ENCODE results near the gene TPRG1. TPM values are rescaled to one million over a fixed set of nuclear protein-coding genes. Genes with fewer than 3 reads are reported as not detected.

Gene TPRG1
- total RNA-seq, 2 experiments from 2014 or later, result 9.7 to 10.5 TPM

DNA sequence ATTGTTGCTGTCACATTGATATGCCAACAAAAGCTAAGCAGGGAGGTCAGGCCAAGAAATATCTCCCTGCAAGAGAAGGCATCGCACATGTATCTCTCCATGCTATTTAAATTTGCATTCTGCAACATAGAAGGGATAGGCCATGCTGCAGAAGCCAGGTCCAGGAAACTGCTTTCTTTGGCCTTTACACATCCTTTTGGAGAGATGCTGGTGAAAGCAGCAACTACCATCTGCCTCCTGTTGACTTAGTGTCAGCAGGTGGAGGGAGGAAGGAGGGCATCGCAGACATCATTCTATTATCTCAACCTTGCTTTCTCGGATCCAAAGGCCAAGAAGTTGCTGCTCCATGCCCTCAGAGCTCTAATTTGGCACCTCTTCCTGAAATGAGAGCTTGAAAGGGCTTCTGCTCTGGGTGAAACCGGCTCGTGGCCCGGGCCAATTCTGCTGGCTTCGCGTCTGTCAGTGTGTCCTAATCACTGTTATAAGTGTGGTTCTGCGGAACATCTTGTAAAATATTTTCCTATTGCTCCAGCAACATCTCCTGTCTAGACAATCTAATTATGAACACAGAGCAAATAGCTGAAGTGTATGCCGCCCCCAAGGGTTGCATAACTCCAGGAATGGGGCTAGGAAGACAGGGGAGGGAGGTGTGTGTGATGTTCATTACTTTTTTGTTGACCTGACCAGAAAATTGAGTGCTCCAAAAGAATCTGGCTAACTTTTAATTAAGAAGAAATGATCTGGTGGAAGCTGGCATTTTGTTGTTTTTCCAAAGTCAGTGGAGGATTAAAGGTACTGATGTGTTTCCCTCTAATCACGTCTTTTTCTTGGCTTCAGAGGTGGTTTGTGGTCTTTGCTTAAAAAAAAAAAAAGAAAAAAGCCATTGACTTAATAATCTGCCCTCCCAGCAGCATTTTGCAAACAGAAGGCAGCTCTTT is 89.1 kb downstream of the TPRG1 start:
- Mint-ChIP-seq H3K4me3 (no peak overlapping the region), H3K9me3 (ENCODE audit: low read depth) (no peaks in the 10 kb centered on the region), H3K4me1 (no peaks in the 10 kb centered on the region), H3K27me3 (no peaks in the 10 kb centered on the region), H3K27ac (no peak overlapping the region), H3K36me3 (no peaks in the 10 kb centered on the region)
- ATAC-seq (no peak), DNase-seq (no peak)
- CTCF ChIA-PET, result no interaction called here

DNA sequence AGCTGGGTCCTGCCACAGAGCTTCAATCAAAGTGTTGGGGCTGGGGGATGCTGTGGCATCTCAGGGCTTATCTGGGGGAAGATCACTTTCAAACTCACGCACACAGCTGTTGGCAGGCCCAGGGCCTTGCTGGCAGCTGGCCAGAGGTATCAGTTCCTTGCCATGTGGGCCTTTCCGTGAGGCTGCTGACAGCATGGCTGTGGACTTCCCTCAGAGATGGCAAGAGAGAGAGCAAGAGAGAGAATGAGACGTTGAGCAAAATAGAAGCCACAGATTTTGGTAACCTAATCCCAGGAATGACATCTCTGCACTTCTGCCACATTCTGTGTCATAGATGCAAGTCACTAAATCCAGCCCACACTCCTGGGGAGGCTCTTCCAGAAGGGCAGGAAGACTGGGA is 91.0 kb downstream of the TPRG1 start:
- Mint-ChIP-seq H3K36me3 (no peaks in the 10 kb centered on the region), H3K27me3 (no peaks in the 10 kb centered on the region), H3K4me1 (no peaks in the 10 kb centered on the region), H3K4me3 (no peak overlapping the region), H3K9me3 (ENCODE audit: low read depth) (no peaks in the 10 kb centered on the region), H3K27ac (no peak overlapping the region)
- DNase-seq (no peak), ATAC-seq (no peak)
- CTCF ChIA-PET, result interaction anchor here (0.8 kb wide), 1 partner anchor 686 kb away, joined by 3 read pairs; no protein-coding TSS in a partner anchor

- DNase-seq, result no peak
- Mint-ChIP-seq H3K9me3 (ENCODE audit: low read depth) (no peaks in the 10 kb centered on the region), H3K4me1 (peaks cover 6% of the 10 kb centered on the region), H3K36me3 (no peaks in the 10 kb centered on the region), H3K4me3 (no peak overlapping the region), H3K27ac (no peak overlapping the region), H3K27me3 (no peaks in the 10 kb centered on the region)
- no peak for ATAC-seq
- CTCF ChIA-PET, result interaction anchor here (0.6 to 1.2 kb wide), 2 partner anchors 42 to 57 kb away, joined by 3 read pairs; no protein-coding TSS in a partner anchor
Observed at GRCh38 chr3:189267981-189268613, 96.3 kb downstream of the TPRG1 start.

DNA sequence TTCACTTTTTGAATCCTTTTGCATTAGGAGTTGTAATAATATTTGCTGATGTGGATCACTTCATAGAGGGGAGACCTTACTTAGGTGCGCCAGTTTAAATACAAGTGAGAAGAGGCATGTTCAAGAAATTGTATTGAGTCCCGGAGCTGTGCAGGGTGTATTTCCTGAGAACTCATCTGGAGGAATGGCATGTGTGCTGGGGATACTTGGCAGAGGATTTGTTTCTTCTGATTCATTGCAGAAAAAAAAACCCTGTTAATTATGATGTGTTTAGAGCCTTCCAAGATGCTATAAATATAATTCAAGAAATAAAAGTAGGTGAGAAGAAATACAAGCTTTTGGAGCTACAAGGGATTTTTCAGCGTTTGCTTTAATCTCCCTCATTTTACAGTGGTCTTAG is 97.6 kb downstream of the TPRG1 start:
- H3K27ac Mint-ChIP-seq, result no peak overlapping the region
- CTCF ChIA-PET, result interaction anchor here (1.0 to 1.2 kb wide), 2 partner anchors 55 to 679 kb away, joined by 3 to 4 read pairs; no protein-coding TSS in a partner anchor
- DNase-seq (no peak), ATAC-seq (no peak)
- H3K9me3 Mint-ChIP-seq (ENCODE audit: low read depth), result no peaks in the 10 kb centered on the region
- no peaks in the 10 kb centered on the region for H3K27me3 Mint-ChIP-seq
- peaks cover 1% of the 10 kb centered on the region for H3K36me3 Mint-ChIP-seq
- H3K4me3 Mint-ChIP-seq, result no peak overlapping the region
- peaks cover 11% of the 10 kb centered on the region for H3K4me1 Mint-ChIP-seq

DNA sequence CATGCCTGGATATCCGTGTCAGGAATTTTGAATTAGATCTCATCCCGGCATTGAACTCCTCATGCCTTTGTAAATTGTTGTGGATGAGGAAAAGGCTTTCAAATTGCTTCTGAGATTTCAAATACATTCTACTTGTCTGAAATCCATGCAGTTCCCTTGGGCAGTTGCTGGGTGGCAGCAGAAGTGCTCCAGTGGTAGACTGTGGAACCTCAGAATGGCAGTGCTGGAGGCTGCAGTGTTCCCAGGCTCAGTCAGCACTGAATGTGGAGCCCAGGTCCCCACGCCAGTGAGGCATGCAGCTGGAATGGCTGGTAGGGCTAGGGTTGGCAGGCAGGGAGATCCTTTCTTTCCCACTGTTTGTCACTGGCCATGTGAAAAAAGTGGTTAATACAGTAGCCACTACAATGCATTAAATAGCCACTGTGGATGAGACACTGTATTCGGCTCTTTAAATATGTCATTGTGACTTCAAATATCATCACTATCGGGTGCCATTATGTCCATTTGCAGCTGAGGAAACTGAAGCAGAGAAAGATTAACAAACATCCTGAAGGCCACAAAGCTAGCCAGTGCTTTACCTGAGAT is 98.6 kb downstream of the TPRG1 start:
- Mint-ChIP-seq H3K27me3 (no peaks in the 10 kb centered on the region), H3K36me3 (peaks cover 1% of the 10 kb centered on the region), H3K27ac (no peak overlapping the region), H3K4me3 (no peak overlapping the region), H3K4me1 (peaks cover 11% of the 10 kb centered on the region), H3K9me3 (ENCODE audit: low read depth) (no peaks in the 10 kb centered on the region)
- CTCF ChIA-PET, result no interaction called here
- DNase-seq (peak; percentile 66), ATAC-seq (peak; percentile 58)

DNA sequence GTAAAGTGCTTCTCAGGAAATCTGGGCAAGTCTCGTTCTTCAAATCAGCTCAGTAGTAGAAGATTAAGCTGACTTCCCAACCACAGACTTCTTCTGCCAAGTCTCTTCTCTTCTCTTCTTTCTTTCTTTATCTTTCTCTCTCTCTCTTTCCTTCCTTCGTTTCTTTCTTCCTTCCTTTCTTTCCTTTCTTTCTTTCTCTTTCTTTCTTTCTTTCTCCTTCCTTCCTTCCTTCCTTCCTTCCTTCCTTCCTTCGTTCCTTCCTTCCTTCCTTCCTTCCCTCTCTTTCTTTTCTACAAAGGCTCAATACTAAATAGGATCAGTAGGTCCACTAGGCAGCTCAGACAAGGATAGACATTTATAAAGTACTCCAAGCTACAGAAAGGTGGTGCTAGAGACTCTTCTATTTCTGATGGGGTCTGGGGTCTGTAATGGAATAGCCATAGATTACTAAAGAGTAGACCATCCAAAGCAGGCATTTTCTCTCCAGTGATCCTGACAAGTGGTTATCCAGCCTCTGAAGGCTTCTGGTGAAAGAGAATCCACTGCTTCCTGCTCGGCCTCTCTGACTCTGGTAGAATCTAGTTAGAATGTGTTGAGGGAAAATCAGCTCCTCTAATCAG is 100.8 kb downstream of the TPRG1 start:
- no peak for DNase-seq
- ATAC-seq, result peak; percentile 42
- H3K4me1 Mint-ChIP-seq, result peaks cover 21% of the 10 kb centered on the region
- peak overlapping the region; percentile 41 for H3K27ac Mint-ChIP-seq
- no peak overlapping the region for H3K4me3 Mint-ChIP-seq
- no peaks in the 10 kb centered on the region for H3K27me3 Mint-ChIP-seq
- H3K9me3 Mint-ChIP-seq (ENCODE audit: low read depth), result peaks cover 3% of the 10 kb centered on the region
- H3K36me3 Mint-ChIP-seq, result peaks cover 4% of the 10 kb centered on the region
- CTCF ChIA-PET, result interaction anchor here (0.6 to 2.4 kb wide), 22 partner anchors 13 to 689 kb away, joined by 3 to 9 read pairs (median 3); no protein-coding TSS in a partner anchor

- Mint-ChIP-seq H3K27me3 (no peaks in the 10 kb centered on the region), H3K9me3 (ENCODE audit: low read depth) (peaks cover 3% of the 10 kb centered on the region), H3K36me3 (peaks cover 5% of the 10 kb centered on the region), H3K27ac (no peak overlapping the region), H3K4me1 (peaks cover 27% of the 10 kb centered on the region), H3K4me3 (no peak overlapping the region)
- ATAC-seq, result no peak
- DNase-seq, result no peak
- CTCF ChIA-PET, result interaction anchor here (1.0 to 2.4 kb wide), 7 partner anchors 12 to 680 kb away, joined by 3 to 8 read pairs (median 5); no protein-coding TSS in a partner anchor
Observed at GRCh38 chr3:189273736-189274135, 102.0 kb downstream of the TPRG1 start.

- H3K27ac Mint-ChIP-seq, result no peak overlapping the region
- CTCF ChIA-PET, result no interaction called here
Observed at GRCh38 chr3:189275182-189275581, 103.4 kb downstream of the TPRG1 start.

GRCh38 chr3:189275852-189276251 is 104.1 kb downstream of the TPRG1 start:
- ATAC-seq, result no peak
- Mint-ChIP-seq H3K36me3 (peaks cover 6% of the 10 kb centered on the region), H3K4me1 (peaks cover 27% of the 10 kb centered on the region), H3K27me3 (no peaks in the 10 kb centered on the region), H3K27ac (no peak overlapping the region), H3K9me3 (ENCODE audit: low read depth) (peaks cover 3% of the 10 kb centered on the region), H3K4me3 (no peak overlapping the region)
- DNase-seq, result no peak
- CTCF ChIA-PET, result no interaction called here

More at GRCh38 chr3:189275182-189275581, 103.4 kb downstream of the TPRG1 start:
- Mint-ChIP-seq H3K4me1 (peaks cover 27% of the 10 kb centered on the region), H3K27me3 (no peaks in the 10 kb centered on the region), H3K9me3 (ENCODE audit: low read depth) (peaks cover 3% of the 10 kb centered on the region), H3K36me3 (peaks cover 6% of the 10 kb centered on the region), H3K4me3 (no peak overlapping the region)
- ATAC-seq (no peak), DNase-seq (no peak)

DNA sequence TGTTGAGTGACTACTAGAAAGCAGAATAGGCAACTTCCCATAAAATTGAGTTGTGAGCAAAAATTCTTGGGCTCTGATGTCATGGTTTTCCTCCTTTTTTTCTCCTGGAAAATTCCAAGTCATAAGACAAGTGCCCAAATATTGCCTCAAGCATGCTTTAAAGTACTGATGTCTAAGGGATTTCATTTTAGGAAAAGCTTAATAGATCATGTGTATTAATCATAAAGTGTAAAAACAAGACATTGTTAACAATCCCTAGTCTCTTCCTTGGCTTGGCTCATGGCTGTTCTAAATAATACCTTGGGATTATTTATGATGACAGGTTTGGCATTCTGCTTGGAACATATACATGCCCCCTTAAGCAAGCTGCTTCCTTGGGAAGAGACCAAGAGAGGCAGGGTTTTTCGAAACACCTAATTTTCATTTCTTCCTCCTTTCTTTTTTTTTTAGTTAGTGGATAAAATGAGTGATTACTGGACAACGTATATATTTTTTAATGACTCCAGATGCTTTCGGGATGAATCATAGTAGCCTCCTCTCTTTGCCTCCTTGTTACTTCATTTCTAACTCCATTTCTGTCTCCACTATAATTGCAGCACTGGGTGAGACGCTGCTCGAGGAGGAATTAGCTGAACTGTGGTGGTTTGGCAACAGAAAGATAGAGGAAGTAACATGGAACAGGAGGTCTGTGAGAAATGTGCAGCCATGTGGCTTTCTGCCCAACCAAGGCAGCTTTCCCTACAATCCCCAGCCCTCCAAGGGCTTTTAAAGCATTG is 104.9 kb downstream of the TPRG1 start:
- no peak overlapping the region for H3K27ac Mint-ChIP-seq
- peaks cover 6% of the 10 kb centered on the region for H3K36me3 Mint-ChIP-seq
- peaks cover 3% of the 10 kb centered on the region for H3K9me3 Mint-ChIP-seq (ENCODE audit: low read depth)
- CTCF ChIA-PET, result interaction anchor here (1.1 to 1.2 kb wide), 2 partner anchors 684 to 690 kb away, joined by 3 to 4 read pairs; no protein-coding TSS in a partner anchor
- DNase-seq (no peak), ATAC-seq (no peak)
- no peaks in the 10 kb centered on the region for H3K27me3 Mint-ChIP-seq
- no peak overlapping the region for H3K4me3 Mint-ChIP-seq
- H3K4me1 Mint-ChIP-seq, result peaks cover 27% of the 10 kb centered on the region

- no peak overlapping the region for H3K27ac Mint-ChIP-seq
Observed at GRCh38 chr3:189277711-189278110, 105.9 kb downstream of the TPRG1 start.

DNA sequence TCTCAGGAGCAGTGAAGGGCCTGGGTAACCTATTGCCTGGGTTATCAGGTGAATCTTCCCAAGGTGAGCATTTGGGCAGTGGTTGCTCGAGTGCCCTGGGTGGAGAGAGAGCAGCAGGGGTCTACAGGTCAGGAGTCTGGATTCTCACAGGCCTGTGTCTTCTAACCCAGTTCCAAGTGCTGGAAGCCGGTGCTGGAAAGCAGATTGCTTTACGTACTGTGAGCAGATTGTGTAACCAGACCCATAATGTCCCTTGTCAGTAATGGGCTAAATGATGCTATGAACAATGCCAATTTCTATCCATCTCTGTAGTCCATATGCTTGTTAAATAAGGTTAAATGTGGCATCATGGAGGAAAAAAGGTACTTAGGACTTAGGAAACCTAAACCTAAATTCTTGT is 106.5 kb downstream of the TPRG1 start:
- DNase-seq, result no peak
- ATAC-seq, result no peak
- peaks cover 3% of the 10 kb centered on the region for H3K9me3 Mint-ChIP-seq (ENCODE audit: low read depth)
- no peak overlapping the region for H3K4me3 Mint-ChIP-seq
- peaks cover 6% of the 10 kb centered on the region for H3K36me3 Mint-ChIP-seq
- H3K27me3 Mint-ChIP-seq, result no peaks in the 10 kb centered on the region
- peaks cover 19% of the 10 kb centered on the region for H3K4me1 Mint-ChIP-seq
- no peak overlapping the region for H3K27ac Mint-ChIP-seq
- CTCF ChIA-PET, result no interaction called here

More at GRCh38 chr3:189277711-189278110, 105.9 kb downstream of the TPRG1 start:
- Mint-ChIP-seq H3K27me3 (no peaks in the 10 kb centered on the region), H3K4me3 (no peak overlapping the region), H3K36me3 (peaks cover 6% of the 10 kb centered on the region), H3K4me1 (peaks cover 24% of the 10 kb centered on the region), H3K9me3 (ENCODE audit: low read depth) (peaks cover 3% of the 10 kb centered on the region)
- ATAC-seq (peak; percentile 47), DNase-seq (no peak)
- CTCF ChIA-PET, result interaction anchor here (1.1 to 1.2 kb wide), 2 partner anchors 683 to 689 kb away, joined by 3 to 4 read pairs; no protein-coding TSS in a partner anchor
